Osteoblast (primary cell): ENCODE results near the gene EML1. TPM values are rescaled to one million over a fixed set of nuclear protein-coding genes. Genes with fewer than 3 reads are reported as not detected.

ENCODE experiments used
- DNase-seq: peaks from one replicate; pipeline ENCODE4 v3.0.0; 2011; ENCODE audit warnings: low spot score, mixed read lengths; ENCODE audit not compliant: insufficient read length; ENCODE audit errors: missing footprints
- H2AFZ ChIP-seq: 2 replicates; pipeline ENCODE4 v1.6.0; 2011; ENCODE audit warnings: mild to moderate bottlenecking, low read length
- H3K27ac ChIP-seq: 2 replicates; pipeline ENCODE4 v1.5.1; 2011; ENCODE audit warnings: mild to moderate bottlenecking, low read depth, low read length, moderate library complexity
- H3K27me3 ChIP-seq: 2 replicates; pipeline ENCODE4 v1.6.0; 2012; ENCODE audit warnings: mild to moderate bottlenecking, control low read depth, inconsistent platforms, low read length, moderate library complexity; ENCODE audit not compliant: insufficient read depth
- H3K36me3 ChIP-seq: 2 replicates; pipeline ENCODE4 v1.5.1; 2011; ENCODE audit warnings: mild to moderate bottlenecking, low read length, control low read depth, moderate library complexity; ENCODE audit not compliant: insufficient read depth
- H3K4me1 ChIP-seq: 2 replicates; pipeline ENCODE4 v1.5.1; 2011; ENCODE audit warnings: mild to moderate bottlenecking, low read length, control low read depth, moderate library complexity; ENCODE audit not compliant: insufficient read depth
- H3K4me2 ChIP-seq: 2 replicates; pipeline ENCODE4 v1.6.0; 2011; ENCODE audit warnings: mild to moderate bottlenecking, low read length; ENCODE audit not compliant: insufficient read depth
- H3K4me3 ChIP-seq: fragments of 200-600 bp; sonication (generic); 3 replicates; pipeline ENCODE4 v1.5.1; 2012; ENCODE audit warnings: mild to moderate bottlenecking, low read length, inconsistent platforms; ENCODE audit not compliant: insufficient read depth
- H3K79me2 ChIP-seq: 2 replicates; pipeline ENCODE4 v1.6.0; 2012; ENCODE audit warnings: mild to moderate bottlenecking, low read length, control low read depth, inconsistent platforms; ENCODE audit not compliant: insufficient read depth
- H3K9me3 ChIP-seq: 2 replicates; pipeline ENCODE4 v1.5.1; 2011; ENCODE audit warnings: low read depth, low read length, control low read depth
- H4K20me1 ChIP-seq: 2 replicates; pipeline ENCODE4 v1.6.0; 2012; ENCODE audit warnings: mild to moderate bottlenecking, low read length, control low read depth; ENCODE audit not compliant: insufficient read depth
- CTCF ChIP-seq: IDR thresholded peaks from 2 replicates; pipeline ENCODE4 v1.5.1; 2011; ENCODE audit warnings: mild to moderate bottlenecking, low read depth, low read length, moderate library complexity; ENCODE audit errors: extremely low read depth
- total RNA-seq: library from RNA; depleted of rRNA; stranded (reverse); fragments of >200 nt; gene quantifications from 2 replicates; pipeline ENCODE4 v1.2.3, GENCODE V29; 2012

The EML1 gene
- total RNA-seq, 1 donor, result 46.7 TPM

GRCh38 chr14:99891266-99891665 lies 98.1 kb downstream of the EML1 start:
- H3K4me2 ChIP-seq, result no peak overlapping the region
- H3K36me3 ChIP-seq, result peaks cover 3% of the 10 kb centered on the region
- no peaks in the 10 kb centered on the region for H3K9me3 ChIP-seq
- TF ChIP-seq CTCF, result no peak
- no peak overlapping the region for H2AFZ ChIP-seq
- peaks cover 7% of the 10 kb centered on the region for H3K4me1 ChIP-seq
- no peaks in the 10 kb centered on the region for H3K27me3 ChIP-seq
- no peaks in the 10 kb centered on the region for H4K20me1 ChIP-seq
- no peak overlapping the region for H3K27ac ChIP-seq
- H3K4me3 ChIP-seq, result no peak overlapping the region
- DNase-seq, result no peak
- no peaks in the 10 kb centered on the region for H3K79me2 ChIP-seq

GRCh38 chr14:99891900-99892299 lies 98.7 kb downstream of the EML1 start:
- Histone ChIP-seq H3K4me3 (no peak overlapping the region), H3K4me2 (no peak overlapping the region), H3K9me3 (no peaks in the 10 kb centered on the region), H4K20me1 (no peaks in the 10 kb centered on the region), H3K27ac (no peak overlapping the region), H3K27me3 (no peaks in the 10 kb centered on the region), H3K4me1 (peaks cover 7% of the 10 kb centered on the region), H2AFZ (no peak overlapping the region), H3K79me2 (no peaks in the 10 kb centered on the region), H3K36me3 (peaks cover under 1% of the 10 kb centered on the region)
- no peak for DNase-seq
- no peak for TF ChIP-seq CTCF

GRCh38 chr14:99892406-99892805 lies 99.2 kb downstream of the EML1 start:
- DNase-seq, result no peak
- Histone ChIP-seq H3K27ac (no peak overlapping the region), H3K4me1 (peaks cover 7% of the 10 kb centered on the region), H3K27me3 (no peaks in the 10 kb centered on the region), H3K4me2 (no peak overlapping the region), H3K4me3 (no peak overlapping the region), H2AFZ (no peak overlapping the region), H3K36me3 (peaks cover 5% of the 10 kb centered on the region), H3K79me2 (no peaks in the 10 kb centered on the region), H4K20me1 (no peaks in the 10 kb centered on the region), H3K9me3 (no peaks in the 10 kb centered on the region)
- TF ChIP-seq CTCF, result no peak

GRCh38 chr14:99896361-99896760 lies 103.1 kb downstream of the EML1 start:
- H3K4me3 ChIP-seq, result no peak overlapping the region
- peaks cover 11% of the 10 kb centered on the region for H3K36me3 ChIP-seq
- no peak overlapping the region for H2AFZ ChIP-seq
- TF ChIP-seq CTCF, result no peak
- H3K4me1 ChIP-seq, result peaks cover 7% of the 10 kb centered on the region
- no peaks in the 10 kb centered on the region for H3K9me3 ChIP-seq
- no peaks in the 10 kb centered on the region for H3K27me3 ChIP-seq
- no peak overlapping the region for H3K27ac ChIP-seq
- H3K4me2 ChIP-seq, result no peak overlapping the region
- DNase-seq, result no peak
- H3K79me2 ChIP-seq, result no peaks in the 10 kb centered on the region
- no peaks in the 10 kb centered on the region for H4K20me1 ChIP-seq
